ENCODE data around the gene SORCS3. TPM values are rescaled to one million over a fixed set of nuclear protein-coding genes. Genes with fewer than 3 reads are reported as not detected.

Gene SORCS3
- total and polyA plus RNA-seq, 10 of the 15 experiments (the other 5 are each of a cell fraction or from before 2014, with no cell fraction given), result 0.01 to 0.04 (median 0.02) TPM; not detected in 7

GRCh38 chr10:105239311-105240219 lies 598.5 kb downstream of the SORCS3 start (continued):
- no peak for TF ChIP-seq E4F1 (IDR thresholded peaks at IDR 0.05; ENCODE audit: borderline replicate concordance, partially characterized antibody)
- TF ChIP-seq SMAD1 (IDR thresholded peaks at IDR 0.05; ENCODE audit: low read depth, partially characterized antibody), result no peak

DNA sequence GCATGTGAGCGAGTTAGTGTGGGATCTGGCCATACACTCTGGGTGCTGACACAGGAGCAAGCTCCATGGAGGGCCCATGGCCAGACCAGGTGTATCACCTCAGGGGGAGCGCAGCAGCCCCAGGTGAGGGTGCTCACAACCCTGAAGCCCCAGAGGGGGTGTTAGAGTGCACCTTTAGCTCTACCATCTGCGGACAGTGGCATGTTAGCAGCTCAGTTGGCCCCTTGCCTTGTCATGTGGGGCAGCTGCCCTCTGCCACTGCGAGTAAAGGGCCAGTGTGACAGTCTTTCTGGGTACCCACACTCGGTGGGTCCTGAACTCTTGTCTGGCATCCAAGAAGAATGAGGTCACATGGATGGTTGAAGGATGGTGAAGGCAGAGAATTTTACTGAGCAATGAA lies 600.2 kb downstream of the SORCS3 start:
- Histone ChIP-seq H3K9me3 (replicated peaks; ENCODE audit: control insufficient read depth, insufficient read depth, low read length) (no peaks in the 10 kb centered on the region), H3K27me3 (replicated peaks in 1 of 2; ENCODE audit: control insufficient read depth in 2 of 2, insufficient read depth in 2 of 2, low read length in 1 of 2) (no peaks in the 10 kb centered on the region), H3K36me3 (ENCODE audit: control insufficient read depth in 2 of 2, insufficient read depth in 2 of 2, low read length in 1 of 2) (no peaks in the 10 kb centered on the region), H4K20me1 (ENCODE audit: control insufficient read depth, insufficient read depth) (no peaks in the 10 kb centered on the region), H3K4me3 (no peak overlapping the region), H2AFZ (ENCODE audit: control insufficient read depth, low read depth, low read length) (no peak overlapping the region), H3K27ac (ENCODE audit: control insufficient read depth, insufficient read depth) (no peak overlapping the region), H3K4me1 (ENCODE audit: control insufficient read depth, insufficient read depth, low read length) (no peaks in the 10 kb centered on the region), H3K79me2 (ENCODE audit: control insufficient read depth, insufficient read depth, low read length) (no peaks in the 10 kb centered on the region), H3K9ac (ENCODE audit: control insufficient read depth, insufficient read depth, low read length) (no peak overlapping the region), H3K4me2 (ENCODE audit: control insufficient read depth, insufficient read depth) (no peak overlapping the region)
- in situ Hi-C loops (cut with MboI), result no loop called here
- 7% methylated on average over 5 of the region's 5 CpGs for WGBS (ENCODE audit: insufficient coverage, insufficient replicate concordance, low lambda C conversion rate, missing lambda C conversion rate)
- ATAC-seq, result no peak
- ChIA-PET SMC1A (ENCODE audit: uncharacterized antibody, unreplicated experiment) (no interaction called here), RAD21 (ENCODE audit: unreplicated experiment) (no interaction called here), POLR2A (no interaction called here), CTCF (interaction anchor here (0.7 kb wide), 1 partner anchor 13 kb away, joined by 3 read pairs; no protein-coding TSS in a partner anchor)
- DNase-seq (ENCODE audit: low read depth, low spot score), result no peak
- no TSS peak for BruUV-seq (replicated peaks)
- no peak for FAIRE-seq
- intact Hi-C loops (cut with micrococcal nuclease; ENCODE audit: unreplicated experiment), result no loop called here
- no peak for TF ChIP-seq TARDBP (IDR thresholded peaks at IDR 0.05; ENCODE audit: borderline replicate concordance)
- TF ChIP-seq CUX1 (IDR thresholded peaks at IDR 0.05; ENCODE audit: insufficient replicate concordance, low read depth, low read length), result no peak
- TF ChIP-seq MEF2A (IDR thresholded peaks at IDR 0.05; ENCODE audit: insufficient read depth, low read depth, low read length), result no peak
- no peak for TF ChIP-seq POU2F2 (IDR thresholded peaks at IDR 0.05; ENCODE audit: borderline replicate concordance, low read depth, low read length)

All from GM12878 (cell line).